HCT116 (cell line): ENCODE data around the gene KCNN3.

Experiments
- CBX3 ChIP-seq: IDR thresholded peaks from 2 replicates; pipeline ENCODE4 v1.6.1; 2012; ENCODE audit warnings: low read depth
- CEBPB ChIP-seq: IDR thresholded peaks from 2 replicates; pipeline ENCODE4 v1.6.1; 2012; ENCODE audit warnings: low read depth
- CTCF ChIP-seq, 3 experiments: fragments of 200-600 bp in 1 of 3; sonication (generic) in 1 of 3; IDR thresholded peaks in 2 of 3; conservative IDR thresholded peaks in 1 of 3; 2 replicates each; pipeline ENCODE4 v1.5.1; 2012 to 2017; ENCODE audit warnings: low read depth in 2 of 3, low read length in 2 of 3, antibody characterized with exemption in 1 of 3, borderline replicate concordance in 1 of 3, control low read depth in 1 of 3, mild to moderate bottlenecking in 1 of 3, mixed read lengths in 1 of 3, mixed run types in 1 of 3, moderate library complexity in 1 of 3; ENCODE audit not compliant: insufficient read depth in 1 of 3
- ELF1 ChIP-seq: IDR thresholded peaks from 2 replicates; pipeline ENCODE4 v1.6.1; 2012; ENCODE audit warnings: low read depth, borderline replicate concordance
- EZH2 ChIP-seq: fragments of 200-600 bp; sonication (generic); IDR thresholded peaks from 2 replicates; pipeline ENCODE4 v1.6.1; 2017; ENCODE audit warnings: antibody characterized with exemption, mixed run types
- FOSL1 ChIP-seq: IDR thresholded peaks from 2 replicates; pipeline ENCODE4 v1.6.1; 2012; ENCODE audit warnings: low read depth
- MAX ChIP-seq: IDR thresholded peaks from 2 replicates; pipeline ENCODE4 v1.6.1; 2012
- RAD21 ChIP-seq: IDR thresholded peaks from 2 replicates; pipeline ENCODE4 v1.6.1; 2012; ENCODE audit warnings: low read depth, mild to moderate bottlenecking
- SIN3A ChIP-seq: IDR thresholded peaks from 2 replicates; pipeline ENCODE4 v1.6.1; 2012; ENCODE audit warnings: low read depth
- TCF7L2 ChIP-seq: IDR thresholded peaks from 2 replicates; pipeline ENCODE4 v1.7.0; 2011; ENCODE audit warnings: borderline replicate concordance, inconsistent platforms; ENCODE audit not compliant: insufficient read depth, insufficient read length; ENCODE audit errors: extremely low read depth
- ZBTB33 ChIP-seq: IDR thresholded peaks from 2 replicates; pipeline ENCODE4 v1.6.1; 2011; ENCODE audit warnings: mild to moderate bottlenecking, low read length, moderate library complexity; ENCODE audit not compliant: insufficient replicate concordance; ENCODE audit errors: extremely low read depth
- ZNF274 ChIP-seq: fragments of 200-500 bp; sonication (Bioruptor generic); IDR thresholded peaks from 2 replicates; pipeline ENCODE4 v1.6.1; 2014; ENCODE audit warnings: mild to moderate bottlenecking, low read depth, low read length, inconsistent platforms

DNA sequence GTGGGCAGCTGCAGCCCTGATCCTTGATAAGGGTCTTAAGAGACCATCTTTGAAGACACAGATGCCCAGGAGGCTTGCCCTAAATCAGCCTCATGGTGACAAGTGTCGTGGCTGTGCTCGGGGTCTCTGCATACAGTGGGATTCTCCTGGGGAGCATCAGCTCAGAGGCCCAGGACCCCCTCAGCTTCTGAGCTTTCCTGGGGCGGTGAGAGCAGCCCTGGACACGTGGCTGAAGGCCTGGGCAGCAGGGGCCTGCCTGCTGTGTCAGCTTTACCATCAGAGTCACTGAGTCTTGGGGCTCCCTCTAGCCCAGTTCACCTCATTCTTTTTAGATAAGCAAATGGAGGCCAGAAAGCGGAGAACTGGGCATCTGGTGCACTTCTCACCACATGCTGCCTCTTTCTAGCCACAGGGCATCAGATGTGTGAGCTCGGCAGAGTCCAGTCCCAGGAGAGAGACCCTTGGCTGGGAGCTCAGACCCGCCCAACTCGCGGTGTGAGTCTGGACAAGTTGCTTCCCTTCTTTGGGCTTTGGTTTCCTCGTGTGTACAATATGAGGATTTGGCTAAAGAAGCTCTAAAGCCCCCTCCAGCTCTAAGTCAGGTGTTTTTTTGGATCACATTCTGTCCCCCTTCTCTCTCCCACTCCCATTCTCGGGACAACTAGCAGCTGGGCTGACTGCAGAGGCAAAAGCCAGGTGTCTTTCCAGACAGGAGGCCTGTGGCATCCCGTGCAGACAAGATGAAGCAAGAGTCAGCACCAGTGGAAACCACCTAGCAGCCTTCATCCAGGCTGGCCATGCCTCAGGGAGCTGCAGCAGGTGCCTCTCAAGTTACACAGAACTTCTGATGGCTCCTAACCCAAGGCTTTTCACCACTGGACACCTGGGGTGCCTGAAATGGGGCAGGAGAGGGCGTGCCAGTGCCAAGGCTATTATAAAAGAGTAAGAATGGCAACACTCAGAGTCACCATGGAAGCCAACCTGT is 119.1 kb downstream of the KCNN3 start:
- TF ChIP-seq ZBTB33 (no peak), ZNF274 (no peak), TCF7L2 (no peak), CTCF (IDR thresholded peaks at IDR 0.05 in 2 of 3, conservative IDR thresholded peaks at IDR 0.05 in 1 of 3; ENCODE audit: borderline replicate concordance in 1 of 3, insufficient read depth in 1 of 3, low read depth in 2 of 3, low read length in 2 of 3) (no peak), ELF1 (no peak), EZH2 (no peak), RAD21 (peak; percentile 20; the same call in 1 of the 2 replicates), CBX3 (no peak), CEBPB (no peak), FOSL1 (no peak), SIN3A (no peak), MAX (no peak)
